T-helper 1 cell treated with Interleukin-12 subunit alpha and Interleukin-12 subunit beta and Interleukin-4 antibody, amounts not matched to agents 30 μg/mL and 1 μg/mL, for 36 hours (primary cell): ENCODE data around the gene TNS4.

Experiments
- H3K27ac Mint-ChIP-seq: one replicate; pipeline ENCODE4 v1.8.0; 2021; ENCODE audit warnings: mild to moderate bottlenecking, mixed read lengths
- H3K27me3 Mint-ChIP-seq: one replicate; pipeline ENCODE4 v1.8.0; 2021; ENCODE audit warnings: low read depth, mixed read lengths
- H3K36me3 Mint-ChIP-seq: one replicate; pipeline ENCODE4 v1.8.0; 2021; ENCODE audit warnings: low read depth, mixed read lengths
- H3K4me1 Mint-ChIP-seq: one replicate; pipeline ENCODE4 v1.8.0; 2021; ENCODE audit warnings: low read depth, mixed read lengths
- H3K4me3 Mint-ChIP-seq: one replicate; pipeline ENCODE4 v1.8.0; 2021; ENCODE audit warnings: mild to moderate bottlenecking, moderate library complexity, mixed read lengths
- H3K9me3 Mint-ChIP-seq: one replicate; pipeline ENCODE4 v1.8.0; 2021; ENCODE audit warnings: mixed read lengths

TNS4 gene

GRCh38 chr17:40457964-40458791 is 43.2 kb downstream of the TNS4 start:
- Mint-ChIP-seq H3K27ac (no peak overlapping the region), H3K9me3 (no peaks in the 10 kb centered on the region), H3K4me1 (peaks cover 4% of the 10 kb centered on the region)

GRCh38 chr17:40457369-40457768 is 44.1 kb downstream of the TNS4 start:
- peaks cover 4% of the 10 kb centered on the region for H3K27me3 Mint-ChIP-seq
- H3K9me3 Mint-ChIP-seq = no peaks in the 10 kb centered on the region
- H3K4me1 Mint-ChIP-seq = peaks cover 5% of the 10 kb centered on the region
- H3K27ac Mint-ChIP-seq = no peak overlapping the region
- H3K36me3 Mint-ChIP-seq = peaks cover 38% of the 10 kb centered on the region
- H3K4me3 Mint-ChIP-seq = no peak overlapping the region

More at GRCh38 chr17:40457964-40458791, 43.2 kb downstream of the TNS4 start:
- Mint-ChIP-seq H3K36me3 (peaks cover 31% of the 10 kb centered on the region), H3K27me3 (peaks cover 4% of the 10 kb centered on the region), H3K4me3 (no peak overlapping the region)

GRCh38 chr17:40456396-40456951 is 44.9 kb downstream of the TNS4 start:
- peaks cover 7% of the 10 kb centered on the region for H3K4me1 Mint-ChIP-seq
- no peak overlapping the region for H3K4me3 Mint-ChIP-seq
- H3K27me3 Mint-ChIP-seq = peaks cover 4% of the 10 kb centered on the region
- H3K27ac Mint-ChIP-seq = no peak overlapping the region
- H3K9me3 Mint-ChIP-seq = no peaks in the 10 kb centered on the region
- H3K36me3 Mint-ChIP-seq = peaks cover 43% of the 10 kb centered on the region

- H3K36me3 Mint-ChIP-seq = peaks cover 46% of the 10 kb centered on the region
- no peaks in the 10 kb centered on the region for H3K9me3 Mint-ChIP-seq
- peaks cover 4% of the 10 kb centered on the region for H3K27me3 Mint-ChIP-seq
- H3K27ac Mint-ChIP-seq = no peak overlapping the region
- no peak overlapping the region for H3K4me3 Mint-ChIP-seq
- peaks cover 19% of the 10 kb centered on the region for H3K4me1 Mint-ChIP-seq
Observed at GRCh38 chr17:40454613-40454995, 46.8 kb downstream of the TNS4 start.

GRCh38 chr17:40453881-40454612 is 47.4 kb downstream of the TNS4 start:
- no peaks in the 10 kb centered on the region for H3K9me3 Mint-ChIP-seq
- H3K27ac Mint-ChIP-seq = peak overlapping the region; percentile 41
- H3K36me3 Mint-ChIP-seq = peaks cover 44% of the 10 kb centered on the region
- peaks cover 3% of the 10 kb centered on the region for H3K27me3 Mint-ChIP-seq
- no peak overlapping the region for H3K4me3 Mint-ChIP-seq
- H3K4me1 Mint-ChIP-seq = peaks cover 17% of the 10 kb centered on the region

GRCh38 chr17:40452921-40453378 is 48.5 kb downstream of the TNS4 start:
- H3K9me3 Mint-ChIP-seq = no peaks in the 10 kb centered on the region
- no peak overlapping the region for H3K4me3 Mint-ChIP-seq
- no peaks in the 10 kb centered on the region for H3K27me3 Mint-ChIP-seq
- H3K4me1 Mint-ChIP-seq = peaks cover 25% of the 10 kb centered on the region
- no peak overlapping the region for H3K27ac Mint-ChIP-seq
- peaks cover 40% of the 10 kb centered on the region for H3K36me3 Mint-ChIP-seq

GRCh38 chr17:40452216-40452787 is 49.1 kb downstream of the TNS4 start:
- H3K4me3 Mint-ChIP-seq = no peak overlapping the region
- no peaks in the 10 kb centered on the region for H3K27me3 Mint-ChIP-seq
- H3K27ac Mint-ChIP-seq = no peak overlapping the region
- peaks cover 30% of the 10 kb centered on the region for H3K4me1 Mint-ChIP-seq
- H3K36me3 Mint-ChIP-seq = peaks cover 39% of the 10 kb centered on the region
- no peaks in the 10 kb centered on the region for H3K9me3 Mint-ChIP-seq

GRCh38 chr17:40451420-40451819 is 50.0 kb downstream of the TNS4 start:
- H3K9me3 Mint-ChIP-seq = no peaks in the 10 kb centered on the region
- no peaks in the 10 kb centered on the region for H3K27me3 Mint-ChIP-seq
- H3K27ac Mint-ChIP-seq = no peak overlapping the region
- peaks cover 42% of the 10 kb centered on the region for H3K36me3 Mint-ChIP-seq
- no peak overlapping the region for H3K4me3 Mint-ChIP-seq
- H3K4me1 Mint-ChIP-seq = peaks cover 36% of the 10 kb centered on the region

GRCh38 chr17:40450175-40450574 is 51.2 kb downstream of the TNS4 start:
- H3K36me3 Mint-ChIP-seq = peaks cover 37% of the 10 kb centered on the region

GRCh38 chr17:40448639-40449261 is 52.7 kb downstream of the TNS4 start:
- no peaks in the 10 kb centered on the region for H3K9me3 Mint-ChIP-seq
- peak overlapping the region; percentile 21 for H3K27ac Mint-ChIP-seq
- H3K27me3 Mint-ChIP-seq = no peaks in the 10 kb centered on the region
- peaks cover 53% of the 10 kb centered on the region for H3K4me1 Mint-ChIP-seq
- H3K4me3 Mint-ChIP-seq = no peak overlapping the region
- peaks cover 30% of the 10 kb centered on the region for H3K36me3 Mint-ChIP-seq

More at GRCh38 chr17:40450175-40450574, 51.2 kb downstream of the TNS4 start:
- Mint-ChIP-seq H3K9me3 (no peaks in the 10 kb centered on the region), H3K27ac (no peak overlapping the region), H3K4me1 (peaks cover 42% of the 10 kb centered on the region), H3K4me3 (no peak overlapping the region), H3K27me3 (no peaks in the 10 kb centered on the region)

- peak overlapping the region; percentile 55 for H3K4me3 Mint-ChIP-seq
- no peaks in the 10 kb centered on the region for H3K9me3 Mint-ChIP-seq
- H3K27ac Mint-ChIP-seq = no peak overlapping the region
- no peaks in the 10 kb centered on the region for H3K27me3 Mint-ChIP-seq
- H3K4me1 Mint-ChIP-seq = peaks cover 53% of the 10 kb centered on the region
- peaks cover 25% of the 10 kb centered on the region for H3K36me3 Mint-ChIP-seq
Observed at GRCh38 chr17:40448213-40448638, 53.2 kb downstream of the TNS4 start.

GRCh38 chr17:40447806-40448205 is 53.6 kb downstream of the TNS4 start:
- H3K27ac Mint-ChIP-seq = peak overlapping the region; percentile 13
- H3K27me3 Mint-ChIP-seq = no peaks in the 10 kb centered on the region
- no peaks in the 10 kb centered on the region for H3K9me3 Mint-ChIP-seq
- peaks cover 22% of the 10 kb centered on the region for H3K36me3 Mint-ChIP-seq
- H3K4me3 Mint-ChIP-seq = peak overlapping the region; percentile 55
- H3K4me1 Mint-ChIP-seq = peaks cover 53% of the 10 kb centered on the region

GRCh38 chr17:40447148-40447644 is 54.2 kb downstream of the TNS4 start:
- Mint-ChIP-seq H3K4me3 (no peak overlapping the region), H3K27ac (no peak overlapping the region), H3K36me3 (peaks cover 17% of the 10 kb centered on the region), H3K27me3 (peaks cover 3% of the 10 kb centered on the region), H3K9me3 (no peaks in the 10 kb centered on the region), H3K4me1 (peaks cover 51% of the 10 kb centered on the region)
